Loucy (cell line): ENCODE data around the gene RCOR2.

ENCODE experiments used
- CTCF ChIP-seq: fragments of 200-600 bp; sonication (generic); conservative IDR thresholded peaks from 2 replicates; pipeline ENCODE4 v1.5.1; 2014; ENCODE audit warnings: mild to moderate bottlenecking, antibody characterized with exemption, low read length
- EZH2phosphoT487 ChIP-seq: fragments of 200-600 bp; IDR thresholded peaks from 2 replicates; pipeline ENCODE4 v1.6.1; 2018; ENCODE audit warnings: antibody characterized with exemption, mild to moderate bottlenecking, moderate library complexity, borderline replicate concordance

DNA sequence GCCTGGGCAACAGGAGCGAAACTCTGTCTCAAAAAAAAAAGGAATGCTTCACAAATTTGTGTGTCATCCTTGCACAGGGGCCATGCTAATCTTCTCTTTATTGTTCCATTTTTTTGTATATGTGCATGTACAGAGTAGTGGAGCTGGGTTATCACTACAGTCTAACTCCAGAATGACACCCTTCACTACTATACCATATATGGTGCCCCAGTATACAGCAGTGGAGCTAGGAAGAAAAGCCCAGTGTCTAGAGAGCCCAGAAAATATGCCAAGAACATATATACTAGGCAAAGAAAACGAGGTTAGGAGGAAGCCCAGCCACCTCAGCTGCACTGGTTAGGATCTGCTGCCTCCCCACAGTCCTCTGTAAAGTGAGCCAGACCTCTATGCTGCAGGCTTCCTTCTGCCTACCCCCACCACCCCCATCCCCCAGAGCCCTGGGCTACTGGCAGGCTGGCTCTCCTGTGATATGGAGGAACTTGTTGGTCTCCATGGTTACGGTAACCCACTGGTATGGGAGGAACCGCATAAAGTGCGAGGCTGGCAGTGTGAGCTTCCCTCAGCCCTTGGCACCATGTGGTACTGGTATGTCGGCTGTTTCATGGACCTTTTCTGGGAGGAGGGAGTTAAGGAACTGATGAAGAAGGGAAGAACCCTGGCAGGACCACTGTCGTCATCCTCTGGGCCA lies 34.3 kb downstream of the RCOR2 start:
- TF ChIP-seq CTCF (no peak), EZH2phosphoT487 (no peak)
